Loucy (cell line): ENCODE data around the gene TMEM25.

ENCODE experiments used
- H2AFZ ChIP-seq: fragments of 200-600 bp; sonication (generic); 2 replicates; pipeline ENCODE4 v1.6.0; 2016; ENCODE audit warnings: antibody characterized with exemption, mild to moderate bottlenecking, low read length, moderate library complexity
- H3F3A ChIP-seq: fragments of 200-600 bp; 2 replicates; pipeline ENCODE4 v1.6.0; 2016; ENCODE audit warnings: antibody characterized with exemption, low read depth, mild to moderate bottlenecking
- H3K27me3 ChIP-seq: fragments of 200-600 bp; sonication (generic); 2 replicates; pipeline ENCODE4 v1.6.1; 2014; ENCODE audit warnings: low read length, mild to moderate bottlenecking; ENCODE audit not compliant: insufficient read depth, poor library complexity, severe bottlenecking
- H3K36me3 ChIP-seq: fragments of 200-600 bp; sonication (generic); 2 replicates; pipeline ENCODE4 v1.6.1; 2016; ENCODE audit warnings: low read length; ENCODE audit not compliant: insufficient read depth
- H3K4me1 ChIP-seq: fragments of 200-600 bp; sonication (generic); 2 replicates; pipeline ENCODE4 v1.5.1; 2014; ENCODE audit warnings: low read length, mild to moderate bottlenecking; ENCODE audit not compliant: insufficient read depth, poor library complexity, severe bottlenecking
- H3K4me2 ChIP-seq: fragments of 200-600 bp; sonication (generic); 2 replicates; pipeline ENCODE4 v1.6.0; 2014; ENCODE audit warnings: antibody characterized with exemption, low read length, low read depth, mild to moderate bottlenecking; ENCODE audit not compliant: poor library complexity, severe bottlenecking
- H3K4me3 ChIP-seq: fragments of 200-600 bp; sonication (generic); 2 replicates; pipeline ENCODE4 v1.5.1; 2014; ENCODE audit warnings: low read length, mild to moderate bottlenecking, mixed read lengths; ENCODE audit not compliant: poor library complexity, severe bottlenecking
- H3K79me2 ChIP-seq: fragments of 200-600 bp; sonication (generic); 2 replicates; pipeline ENCODE4 v1.6.1; 2014; ENCODE audit warnings: low read length; ENCODE audit not compliant: insufficient read depth
- H3K9ac ChIP-seq: fragments of 200-600 bp; sonication (generic); 2 replicates; pipeline ENCODE4 v1.6.0; 2014; ENCODE audit warnings: mild to moderate bottlenecking, low read depth, low read length, moderate library complexity; ENCODE audit not compliant: poor library complexity, severe bottlenecking
- H3K9me2 ChIP-seq: fragments of 200-600 bp; sonication (generic); replicated peaks from 2 replicates; pipeline ENCODE4 v1.6.1; 2016; ENCODE audit warnings: low read depth, low read length, mixed read lengths
- H3K9me3 ChIP-seq: fragments of 200-600 bp; sonication (generic); 2 replicates; pipeline ENCODE4 v1.6.1; 2014; ENCODE audit warnings: mild to moderate bottlenecking, antibody characterized with exemption, low read length, low read depth; ENCODE audit not compliant: insufficient read depth
- H4K20me1 ChIP-seq: fragments of 200-600 bp; sonication (generic); 2 replicates; pipeline ENCODE4 v1.6.0; 2014; ENCODE audit warnings: antibody characterized with exemption, low read length, mild to moderate bottlenecking; ENCODE audit not compliant: insufficient read depth, poor library complexity, severe bottlenecking
- CTCF ChIP-seq: fragments of 200-600 bp; sonication (generic); conservative IDR thresholded peaks from 2 replicates; pipeline ENCODE4 v1.5.1; 2014; ENCODE audit warnings: mild to moderate bottlenecking, antibody characterized with exemption, low read length
- EZH2phosphoT487 ChIP-seq: fragments of 200-600 bp; IDR thresholded peaks from 2 replicates; pipeline ENCODE4 v1.6.1; 2018; ENCODE audit warnings: antibody characterized with exemption, mild to moderate bottlenecking, moderate library complexity, borderline replicate concordance

The TMEM25 gene

GRCh38 chr11:118532091-118532490 lies 1.1 kb downstream of the TMEM25 start:
- H3K36me3 ChIP-seq, result no peaks in the 10 kb centered on the region
- H3K79me2 ChIP-seq, result peaks cover 12% of the 10 kb centered on the region; the same call in 1 of the 2 replicates
- H3F3A ChIP-seq, result no peaks in the 10 kb centered on the region
- no peak overlapping the region for H2AFZ ChIP-seq
- no peaks in the 10 kb centered on the region for H3K9me2 ChIP-seq
- no peaks in the 10 kb centered on the region for H3K27me3 ChIP-seq
- peak overlapping the region; percentile 63 for H3K9ac ChIP-seq
- TF ChIP-seq CTCF (no peak), EZH2phosphoT487 (no peak)
- H3K4me3 ChIP-seq, result peak overlapping the region; percentile 97
- H4K20me1 ChIP-seq, result no peaks in the 10 kb centered on the region
- H3K9me3 ChIP-seq, result no peaks in the 10 kb centered on the region
- peak overlapping the region; percentile 81 for H3K4me2 ChIP-seq
- H3K4me1 ChIP-seq, result peaks cover 15% of the 10 kb centered on the region

DNA sequence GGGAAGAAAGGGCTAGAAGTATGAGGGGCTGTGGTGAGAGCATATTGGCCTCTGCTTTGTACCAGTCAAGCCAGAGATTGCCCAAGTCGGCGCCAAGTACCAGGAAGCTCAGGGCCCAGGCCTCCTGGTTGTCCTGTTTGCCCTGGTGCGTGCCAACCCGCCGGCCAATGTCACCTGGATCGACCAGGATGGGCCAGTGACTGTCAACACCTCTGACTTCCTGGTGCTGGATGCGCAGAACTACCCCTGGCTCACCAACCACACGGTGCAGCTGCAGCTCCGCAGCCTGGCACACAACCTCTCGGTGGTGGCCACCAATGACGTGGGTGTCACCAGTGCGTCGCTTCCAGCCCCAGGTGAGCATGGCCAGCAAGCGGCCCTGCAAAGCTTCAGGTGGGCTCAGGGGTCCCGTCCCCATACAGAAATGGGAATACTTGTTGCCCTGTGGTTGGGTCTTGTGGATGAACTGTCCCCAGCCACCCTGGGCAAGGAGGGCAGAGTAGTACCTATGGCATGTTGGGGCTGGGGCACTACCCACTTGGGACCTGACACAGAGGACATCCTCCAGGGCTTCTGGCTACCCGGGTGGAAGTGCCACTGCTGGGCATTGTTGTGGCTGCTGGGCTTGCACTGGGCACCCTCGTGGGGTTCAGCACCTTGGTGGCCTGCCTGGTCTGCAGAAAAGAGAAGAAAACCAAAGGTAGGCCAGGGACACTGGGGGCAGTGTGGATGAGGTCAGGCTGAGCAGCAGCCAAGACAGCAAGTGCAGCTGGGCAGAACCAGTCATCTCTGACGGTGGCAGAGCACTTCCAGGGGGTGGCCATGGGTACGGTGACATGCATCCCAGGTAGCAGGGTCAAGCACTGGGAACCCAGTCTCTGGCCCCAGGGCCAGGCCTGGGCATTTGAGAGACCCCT lies 2.1 kb downstream of the TMEM25 start:
- TF ChIP-seq EZH2phosphoT487 (no peak), CTCF (no peak)

DNA sequence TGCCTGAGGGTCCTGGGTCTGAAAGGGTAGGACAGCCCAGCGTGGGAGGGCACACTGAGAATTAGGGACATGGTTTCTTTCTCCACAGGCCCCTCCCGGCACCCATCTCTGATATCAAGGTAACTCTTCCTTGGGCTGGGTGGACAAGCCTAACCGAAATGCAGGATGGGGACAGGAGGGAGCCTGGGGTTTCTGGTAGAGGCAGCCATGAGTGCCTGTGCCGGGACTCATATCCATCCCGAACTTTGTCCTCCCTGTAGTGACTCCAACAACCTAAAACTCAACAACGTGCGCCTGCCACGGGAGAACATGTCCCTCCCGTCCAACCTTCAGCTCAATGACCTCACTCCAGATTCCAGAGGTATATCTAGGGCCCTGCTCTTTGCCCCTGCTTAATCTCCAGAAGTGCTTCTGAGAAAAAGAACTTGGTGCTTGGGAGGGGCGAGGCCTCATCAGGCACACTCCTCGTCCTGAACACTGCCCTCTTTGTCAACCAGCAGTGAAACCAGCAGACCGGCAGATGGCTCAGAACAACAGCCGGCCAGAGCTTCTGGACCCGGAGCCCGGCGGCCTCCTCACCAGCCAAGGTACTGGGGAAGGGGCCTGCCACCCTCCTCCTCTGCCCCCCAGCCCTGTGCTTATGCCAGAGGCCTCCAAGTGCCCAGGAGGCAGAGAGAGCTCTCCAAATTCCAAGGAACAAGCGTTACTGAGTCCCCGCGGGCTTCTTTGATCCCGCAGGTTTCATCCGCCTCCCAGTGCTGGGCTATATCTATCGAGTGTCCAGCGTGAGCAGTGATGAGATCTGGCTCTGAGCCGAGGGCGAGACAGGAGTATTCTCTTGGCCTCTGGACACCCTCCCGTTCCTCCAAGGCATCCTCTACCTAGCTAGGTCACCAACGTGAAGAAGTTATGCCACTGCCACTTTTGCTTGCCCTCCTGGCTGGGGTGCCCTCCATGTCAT lies 3.1 kb downstream of the TMEM25 start:
- H3K4me1 ChIP-seq, result peaks cover 11% of the 10 kb centered on the region
- H3K36me3 ChIP-seq, result no peaks in the 10 kb centered on the region
- no peaks in the 10 kb centered on the region for H4K20me1 ChIP-seq
- no peaks in the 10 kb centered on the region for H3K27me3 ChIP-seq
- TF ChIP-seq EZH2phosphoT487 (no peak), CTCF (no peak)
- H3K79me2 ChIP-seq, result peaks cover 12% of the 10 kb centered on the region; the same call in 1 of the 2 replicates
- no peaks in the 10 kb centered on the region for H3K9me3 ChIP-seq
- no peak overlapping the region for H3K4me3 ChIP-seq
- H2AFZ ChIP-seq, result no peak overlapping the region
- H3K9me2 ChIP-seq, result no peaks in the 10 kb centered on the region
- H3F3A ChIP-seq, result no peaks in the 10 kb centered on the region
- no peak overlapping the region for H3K9ac ChIP-seq
- H3K4me2 ChIP-seq, result no peak overlapping the region

More for the DNA sequence above, 2.1 kb downstream of the TMEM25 start:
- Histone ChIP-seq H3K9me3 (no peaks in the 10 kb centered on the region), H3K4me1 (peaks cover 11% of the 10 kb centered on the region), H3K36me3 (no peaks in the 10 kb centered on the region), H4K20me1 (no peaks in the 10 kb centered on the region), H3F3A (no peaks in the 10 kb centered on the region), H2AFZ (no peak overlapping the region), H3K4me3 (no peak overlapping the region), H3K79me2 (peaks cover 12% of the 10 kb centered on the region; the same call in 1 of the 2 replicates), H3K9ac (no peak overlapping the region), H3K27me3 (no peaks in the 10 kb centered on the region), H3K9me2 (no peaks in the 10 kb centered on the region), H3K4me2 (no peak overlapping the region)
